Vagina (tissue), 2 donors: ENCODE results near the gene TMCO6.

Source experiments
- CTCF ChIP-seq, 3 experiments: fragments of 450-650 bp in 2 of 3; fragments of 200-600 bp in 1 of 3; sonication (generic) in 1 of 3; IDR thresholded peaks; one replicate each; pipeline ENCODE4 v1.5.1; 2017 to 2019; ENCODE audit warnings: antibody characterized with exemption in 3 of 3, mild to moderate bottlenecking in 2 of 3, moderate library complexity in 2 of 3
- POLR2A ChIP-seq, 2 donors: fragments of 450-650 bp; IDR thresholded peaks; one replicate each; pipeline ENCODE4 v1.6.1; 2017; ENCODE audit warnings: antibody characterized with exemption in 2 of 2, mild to moderate bottlenecking in 2 of 2, moderate library complexity in 2 of 2
- POLR2AphosphoS5 ChIP-seq, 2 donors: sonication (generic); formaldehyde crosslinking; IDR thresholded peaks; one replicate each; pipeline ENCODE4 v1.9.0; 2017; ENCODE audit warnings: antibody characterized with exemption in 2 of 2, mild to moderate bottlenecking in 2 of 2, low read depth in 1 of 2; ENCODE audit not compliant: insufficient read depth in 1 of 2

GRCh38 chr5:140674629-140675028, 35.4 kb downstream of the TMCO6 start:
- TF ChIP-seq CTCF (IDR thresholded peaks at IDR 0.05) (no peak), POLR2A (IDR thresholded peaks at IDR 0.05) (no peak), POLR2AphosphoS5 (IDR thresholded peaks at IDR 0.05; ENCODE audit: insufficient read depth in 1 of 2, low read depth in 1 of 2) (no peak)
